NCI-H2171 treated with DMSO at 0.1 percent for 48 hours (cell line): ENCODE data around the gene GOLGA2.

ENCODE experiments used
- DNase-seq: peaks from one replicate; lab custom pipeline; 2025; lab: John Stamatoyannopoulos, UW

Gene GOLGA2

DNA sequence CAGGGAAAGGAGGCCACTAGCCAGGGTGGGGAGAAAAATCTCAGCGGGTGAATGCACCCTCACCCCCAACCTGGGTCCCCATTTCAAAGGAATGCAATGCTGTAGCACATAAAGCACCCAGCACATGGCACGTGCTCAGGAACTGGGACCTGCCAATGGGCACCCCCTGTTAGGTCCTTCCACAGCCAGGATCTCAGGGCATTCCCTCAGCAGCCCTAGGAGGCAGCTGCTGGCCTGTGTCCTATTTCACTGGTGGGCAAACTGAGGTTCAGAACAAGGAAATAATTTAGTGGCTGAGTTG is 63.9 kb downstream of the GOLGA2 start:
- DNase-seq: no peak

DNA sequence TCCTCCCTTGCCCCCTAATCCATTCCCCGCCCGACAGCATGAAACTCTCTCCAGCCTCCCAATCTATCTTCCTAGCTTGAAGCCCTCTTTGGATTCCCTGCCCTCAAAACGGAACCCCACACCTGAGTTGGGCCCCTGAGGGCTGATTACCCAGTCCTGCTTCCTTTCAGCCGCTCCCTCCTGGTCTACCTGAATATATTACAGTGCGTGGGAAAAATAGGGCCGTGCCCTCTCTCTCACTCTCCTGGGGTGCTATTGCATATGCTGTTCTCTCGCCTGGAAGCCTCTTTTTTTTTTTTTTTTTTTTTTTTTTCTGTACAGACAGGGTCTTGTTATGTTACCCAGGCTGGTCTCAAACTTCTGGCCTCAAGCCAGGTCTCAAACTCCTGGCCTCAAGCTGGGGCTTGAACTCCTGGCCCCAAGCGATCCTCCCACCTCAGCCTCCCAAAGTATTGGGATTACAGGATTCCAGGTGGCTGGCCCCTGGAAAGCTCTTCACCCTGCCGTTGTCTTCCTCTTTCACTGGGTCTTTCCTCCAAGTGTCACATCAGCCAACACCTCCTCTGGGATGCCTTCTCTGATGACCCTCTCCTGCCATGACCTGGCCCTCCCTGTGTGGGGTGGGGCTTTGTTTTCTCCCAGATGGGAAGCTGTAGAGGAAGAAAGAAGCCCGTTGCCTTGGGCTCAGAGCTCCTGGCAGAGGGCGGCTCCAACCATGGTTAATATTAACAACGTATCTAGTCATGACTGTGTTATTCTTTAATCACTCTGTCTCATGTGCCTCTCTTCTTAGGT is 64.4 kb downstream of the GOLGA2 start:
- peak; percentile 89 for DNase-seq

DNA sequence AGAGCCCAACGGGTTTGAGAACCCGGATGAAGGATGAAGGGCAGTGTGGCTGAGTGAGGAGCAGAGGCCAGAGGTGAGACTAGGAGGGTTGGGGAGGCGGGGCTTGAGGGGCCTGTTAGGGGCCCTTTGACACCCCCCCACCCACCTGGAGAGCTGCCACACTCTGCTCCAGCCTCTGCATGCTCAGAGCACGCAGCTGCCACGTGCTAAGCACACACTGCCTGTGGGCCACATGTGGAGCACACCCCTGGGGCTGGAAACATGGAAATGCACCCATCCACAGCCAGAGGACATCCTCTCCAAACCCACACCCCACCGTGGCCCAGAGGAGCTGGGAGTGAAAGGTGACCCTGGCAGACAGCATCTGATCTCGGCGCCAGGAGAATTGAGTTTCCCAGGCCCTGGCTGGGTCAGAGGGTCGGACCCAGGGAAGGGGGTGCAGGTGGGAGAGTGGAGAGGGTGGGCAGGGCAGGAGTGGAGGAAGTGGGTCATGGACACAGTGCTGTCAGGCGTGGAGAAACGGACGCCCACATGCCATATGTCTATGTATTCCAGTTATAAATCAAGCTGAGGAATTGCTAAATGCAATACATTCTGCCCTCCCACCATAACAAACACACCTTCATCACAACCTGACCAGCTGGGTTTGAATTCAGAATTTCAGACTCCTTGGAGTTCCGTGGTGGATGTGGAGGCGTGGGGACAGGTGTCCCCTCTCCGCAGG is 66.7 kb downstream of the GOLGA2 start:
- DNase-seq: no peak

DNA sequence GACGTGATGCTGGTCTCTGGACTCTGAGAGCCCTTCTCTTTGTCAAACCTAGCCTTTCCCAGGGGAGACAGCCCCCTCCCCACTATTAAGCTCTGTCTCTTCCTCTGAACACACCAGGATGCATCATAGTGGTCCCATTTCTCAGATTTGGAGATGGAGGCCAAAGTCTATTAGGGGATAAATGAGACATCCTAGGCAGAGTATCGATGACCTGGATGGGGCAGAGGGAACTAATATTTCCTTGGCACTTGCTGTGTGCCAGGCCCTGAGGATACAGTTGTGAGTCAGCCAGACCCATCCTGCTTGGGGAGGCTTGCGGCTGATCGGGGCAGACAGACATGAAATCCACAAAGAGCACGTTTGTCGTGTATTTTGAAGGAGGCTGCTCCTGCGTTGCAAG is 67.4 kb downstream of the GOLGA2 start:
- no peak for DNase-seq

DNA sequence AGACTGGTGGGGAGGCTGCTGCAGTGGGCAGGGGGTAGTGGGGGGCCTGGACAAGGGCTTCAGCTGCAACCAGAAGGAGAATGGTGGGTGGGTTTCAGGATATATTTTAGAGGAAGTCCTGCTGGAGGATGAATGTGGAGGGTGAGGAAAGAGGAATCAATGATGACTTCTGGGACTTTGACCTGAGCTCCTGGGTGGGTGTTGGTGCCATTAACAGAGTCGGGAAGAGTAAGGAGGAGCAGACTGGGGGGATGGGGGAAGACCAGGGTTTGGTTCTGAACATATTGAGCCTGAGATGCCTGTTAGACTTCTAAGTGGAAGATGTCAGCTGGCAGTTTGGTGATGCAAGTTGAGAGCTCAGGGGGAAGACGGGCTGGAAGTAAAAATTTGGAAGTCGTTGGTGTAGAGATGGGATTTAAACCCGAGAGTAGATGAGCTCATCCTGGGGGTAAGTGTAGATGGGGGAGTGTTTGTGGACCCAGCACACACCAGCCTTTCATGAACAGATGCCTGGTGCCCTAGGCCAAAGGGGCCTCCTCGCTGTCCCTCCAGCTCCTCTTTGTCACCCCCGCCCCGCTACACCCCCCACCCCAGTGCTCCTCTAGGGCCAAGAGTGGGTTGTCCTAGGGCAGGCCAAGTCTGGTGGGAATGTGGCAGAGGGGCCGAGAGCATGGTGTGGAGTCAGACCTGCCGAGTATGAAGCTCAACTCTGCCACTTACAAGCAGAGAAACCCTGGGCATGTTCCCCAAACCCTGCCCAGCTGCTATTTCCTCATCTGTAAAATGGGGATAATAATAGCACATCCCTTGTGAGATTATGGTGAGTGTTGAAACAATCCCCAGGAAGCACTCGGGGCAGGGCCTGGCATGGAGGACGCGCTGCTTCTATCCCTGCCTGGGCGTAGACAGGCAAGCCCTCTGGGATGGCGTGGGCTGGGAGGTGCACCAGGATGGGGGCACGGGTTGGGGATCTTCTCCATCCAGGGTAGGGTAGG is 68.6 kb downstream of the GOLGA2 start:
- DNase-seq: peak; percentile 25

DNA sequence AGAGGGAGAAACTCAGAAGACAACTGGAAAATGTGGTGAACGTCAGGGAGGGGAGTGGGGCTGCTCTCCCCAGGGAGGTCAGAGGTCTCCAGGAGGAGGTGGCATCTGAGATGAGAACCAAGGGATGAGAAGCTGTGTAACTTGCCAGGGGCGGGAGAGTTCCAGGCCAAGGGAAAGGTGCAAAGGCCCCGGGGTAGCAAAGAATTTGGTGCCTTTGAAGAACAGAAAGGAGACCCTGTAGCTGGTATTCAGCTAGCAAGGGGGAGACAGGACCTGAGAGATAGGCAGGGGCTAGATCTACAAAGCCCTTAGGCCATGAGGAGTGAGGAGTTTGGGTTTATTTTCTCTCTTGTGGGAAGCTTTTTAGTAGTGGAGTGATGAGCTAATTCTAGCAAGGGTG is 69.3 kb downstream of the GOLGA2 start:
- no peak for DNase-seq
